ENCODE measurements around the gene NOVA2.

The NOVA2 gene

GRCh38 chr19:45994998-45995714, 21.5 kb upstream of the NOVA2 start, which contains the start of gene CCDC61:
Gene CCDC61, plus strand, starts transcription at chr19:45995467. Its CDS starts 7,552 bp downstream, at chr19:46003019.
- in situ Hi-C loops (cut with HindIII; ENCODE audit: low pct_unique_long_range_greater_than_20kb, low sequenced_read_pairs), result no loop called here
- TF ChIP-seq JUND (IDR thresholded peaks at IDR 0.05; ENCODE audit: low read depth), result no peak
- DNase-seq (ENCODE audit: low read depth in 1 of 2, low spot score in 1 of 2), result peak; percentile 88 to 99

DNA sequence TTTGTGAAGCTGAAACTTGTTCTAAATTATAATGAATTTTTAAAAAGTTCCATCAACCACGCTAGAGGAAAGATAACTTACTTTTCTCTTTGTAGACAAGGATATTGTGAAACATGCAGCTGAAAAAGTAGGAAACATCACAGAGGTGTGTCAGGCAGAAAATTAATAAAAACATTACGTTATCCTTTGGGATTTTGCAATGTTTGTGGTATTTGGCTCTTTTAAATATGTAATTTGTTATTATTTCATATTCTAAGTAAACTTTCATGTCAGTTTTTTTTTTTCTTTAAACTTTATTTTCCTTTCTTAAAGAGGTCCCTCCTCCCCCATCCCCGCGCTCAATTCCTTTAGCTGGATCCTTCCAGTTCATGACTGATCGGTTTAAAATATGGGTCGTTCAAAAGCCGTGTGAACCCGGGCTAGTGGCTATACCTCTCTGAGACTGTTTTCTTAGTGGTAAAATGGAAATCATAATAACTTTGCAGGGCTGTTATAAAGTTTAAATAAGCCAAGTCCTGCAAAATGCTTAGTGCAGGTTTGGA, 20.9 kb upstream of the NOVA2 start:
- no peak for TF ChIP-seq JUND (IDR thresholded peaks at IDR 0.05; ENCODE audit: low read depth)
- in situ Hi-C loops (cut with HindIII; ENCODE audit: low pct_unique_long_range_greater_than_20kb, low sequenced_read_pairs), result no loop called here
- no peak for DNase-seq (ENCODE audit: low read depth in 1 of 2, low spot score in 1 of 2)

DNA sequence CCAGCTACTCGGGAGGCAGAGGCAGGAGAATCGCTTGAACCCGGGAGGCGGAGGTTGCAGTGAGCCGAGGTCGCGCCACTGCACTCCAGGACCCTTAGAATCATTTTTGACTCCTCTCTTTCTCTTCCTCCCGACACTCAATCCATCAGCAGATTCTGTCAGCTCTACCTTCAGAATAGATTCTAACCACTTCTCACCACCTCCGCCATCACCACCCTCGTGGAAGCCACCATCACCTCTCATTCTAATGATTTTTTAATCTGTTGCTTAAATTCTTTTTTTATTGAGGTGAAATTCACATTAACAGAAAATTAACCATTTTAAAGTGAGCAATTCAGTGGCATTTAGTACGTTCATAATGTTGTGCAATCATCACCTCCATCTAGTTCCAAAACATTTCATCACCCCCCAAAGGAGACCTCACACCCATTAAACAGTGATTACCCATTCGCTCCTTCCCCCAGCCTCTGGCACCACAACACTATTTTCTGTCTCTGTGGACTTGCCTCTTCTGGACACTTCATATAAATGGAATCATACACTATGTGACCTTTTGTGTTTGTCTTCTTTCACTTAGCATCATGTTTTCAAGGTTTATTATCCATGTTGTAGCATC, 16.6 kb upstream of the NOVA2 start:
- no peak for TF ChIP-seq JUND (IDR thresholded peaks at IDR 0.05; ENCODE audit: low read depth)
- in situ Hi-C loops (cut with HindIII; ENCODE audit: low pct_unique_long_range_greater_than_20kb, low sequenced_read_pairs), result no loop called here

DNA sequence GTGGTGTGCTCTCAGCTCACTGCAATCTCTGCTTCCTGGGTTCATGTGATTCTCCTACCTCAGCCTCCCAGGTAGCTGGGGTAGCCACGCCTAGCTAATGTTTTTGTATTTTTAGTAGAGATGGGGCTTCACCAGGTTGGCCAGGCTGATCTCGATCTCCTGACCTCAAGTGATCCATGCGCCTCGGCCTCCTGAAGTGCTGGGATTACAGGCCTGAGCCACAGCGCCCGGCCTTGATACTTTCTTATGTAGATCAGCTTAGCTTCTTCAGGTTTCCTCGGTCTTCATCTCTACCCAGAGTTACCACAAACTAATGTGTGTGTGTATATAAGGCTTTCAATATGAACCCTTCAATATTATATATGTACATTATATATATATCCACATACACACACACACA, 11.7 kb upstream of the NOVA2 start:
- no peak for DNase-seq (ENCODE audit: low read depth in 1 of 2, low spot score in 1 of 2)
- in situ Hi-C loops (cut with HindIII; ENCODE audit: low pct_unique_long_range_greater_than_20kb, low sequenced_read_pairs), result no loop called here
- no peak for TF ChIP-seq JUND (IDR thresholded peaks at IDR 0.05; ENCODE audit: low read depth)

More for the DNA sequence above, 16.6 kb upstream of the NOVA2 start:
- DNase-seq (ENCODE audit: low read depth in 1 of 2, low spot score in 1 of 2), result no peak

DNA sequence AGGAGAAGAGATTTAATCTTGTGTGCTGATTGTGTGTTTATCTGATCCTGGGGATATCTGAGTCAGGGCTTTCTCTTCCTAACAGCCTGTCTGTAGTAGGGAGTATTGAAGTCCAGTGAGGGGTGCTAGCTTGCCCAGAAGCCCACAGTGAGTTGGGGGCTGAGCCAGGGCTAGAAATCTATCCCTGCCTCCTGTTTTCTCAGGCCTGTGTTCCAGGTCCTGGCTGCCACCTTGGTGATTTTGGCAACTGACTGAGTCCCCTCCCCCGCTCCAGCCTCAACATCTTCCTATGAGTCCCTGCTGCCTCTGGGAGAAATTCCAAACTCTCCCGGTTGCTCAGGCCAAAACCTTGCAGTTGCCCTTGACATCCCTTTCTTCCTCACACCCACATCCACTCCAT, 7.7 kb upstream of the NOVA2 start:
- no peak for TF ChIP-seq JUND (IDR thresholded peaks at IDR 0.05; ENCODE audit: low read depth)
- in situ Hi-C loops (cut with HindIII; ENCODE audit: low pct_unique_long_range_greater_than_20kb, low sequenced_read_pairs), result no loop called here
- DNase-seq (ENCODE audit: low read depth in 1 of 2, low spot score in 1 of 2), result no peak

DNA sequence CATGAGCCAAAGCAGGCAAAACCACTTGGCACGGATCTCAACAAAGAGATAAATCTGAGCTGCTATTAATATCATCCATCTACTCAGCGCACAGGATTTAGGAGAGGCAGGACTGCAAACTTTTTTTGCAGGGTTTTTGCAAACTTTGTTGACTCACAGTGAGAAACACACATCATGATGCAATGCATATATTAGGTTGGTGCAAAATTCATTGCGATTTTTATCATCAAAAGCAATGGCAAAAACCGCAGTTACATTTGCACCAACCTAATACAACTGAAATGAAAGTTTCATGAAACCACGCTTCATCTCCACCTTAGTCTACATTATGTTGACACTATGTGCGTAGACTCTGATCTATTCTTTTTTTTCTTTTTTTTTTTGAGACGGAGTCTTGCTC, 4.5 kb upstream of the NOVA2 start:
- TF ChIP-seq JUND (IDR thresholded peaks at IDR 0.05; ENCODE audit: low read depth), result no peak

GRCh38 chr19:45976178-45976577, 2.5 kb upstream of the NOVA2 start:
- no peak for TF ChIP-seq JUND (IDR thresholded peaks at IDR 0.05; ENCODE audit: low read depth)
- in situ Hi-C loops (cut with HindIII; ENCODE audit: low pct_unique_long_range_greater_than_20kb, low sequenced_read_pairs), result no loop called here
- DNase-seq (ENCODE audit: low read depth in 1 of 2, low spot score in 1 of 2), result no peak

More for the DNA sequence above, 4.5 kb upstream of the NOVA2 start:
- DNase-seq (ENCODE audit: low read depth in 1 of 2, low spot score in 1 of 2), result no peak
- in situ Hi-C loops (cut with HindIII; ENCODE audit: low pct_unique_long_range_greater_than_20kb, low sequenced_read_pairs), result no loop called here

- DNase-seq (ENCODE audit: low read depth in 1 of 2, low spot score in 1 of 2), result no peak
- TF ChIP-seq JUND (IDR thresholded peaks at IDR 0.05; ENCODE audit: low read depth), result no peak
- in situ Hi-C loops (cut with HindIII; ENCODE audit: low pct_unique_long_range_greater_than_20kb, low sequenced_read_pairs), result no loop called here
Observed at GRCh38 chr19:45975306-45976070, 1.8 kb upstream of the NOVA2 start.

GRCh38 chr19:45972947-45973540, 621 bp downstream of the NOVA2 start:
- DNase-seq (ENCODE audit: low read depth in 1 of 2, low spot score in 1 of 2), result no peak
- in situ Hi-C loops (cut with HindIII; ENCODE audit: low pct_unique_long_range_greater_than_20kb, low sequenced_read_pairs), result no loop called here
- no peak for TF ChIP-seq JUND (IDR thresholded peaks at IDR 0.05; ENCODE audit: low read depth)

- TF ChIP-seq JUND (IDR thresholded peaks at IDR 0.05; ENCODE audit: low read depth), result no peak
- in situ Hi-C loops (cut with HindIII; ENCODE audit: low pct_unique_long_range_greater_than_20kb, low sequenced_read_pairs), result no loop called here
- no peak for DNase-seq (ENCODE audit: low read depth in 1 of 2, low spot score in 1 of 2)
Observed at GRCh38 chr19:45972081-45972946, 1.4 kb downstream of the NOVA2 start.

- in situ Hi-C loops (cut with HindIII; ENCODE audit: low pct_unique_long_range_greater_than_20kb, low sequenced_read_pairs), result no loop called here
- DNase-seq (ENCODE audit: low read depth in 1 of 2, low spot score in 1 of 2), result no peak
- TF ChIP-seq JUND (IDR thresholded peaks at IDR 0.05; ENCODE audit: low read depth), result no peak
Observed at GRCh38 chr19:45971260-45971902, 2.3 kb downstream of the NOVA2 start.
